GM19328 (cell line): ENCODE data around the gene GCSAML.
"Not testable (repeated sequence)": the region's sequence is repeated elsewhere in the genome, so short reads cannot be mapped to it uniquely, and the experiment has no call there.

Experiments
- ATAC-seq: cut with Tn5 transposase; IDR thresholded peaks from one replicate; pipeline ENCODE4 v1.9.1; 2021; ENCODE audit warnings: mild to moderate bottlenecking, moderate library complexity; ENCODE audit not compliant: unreplicated experiment

GCSAML gene

DNA sequence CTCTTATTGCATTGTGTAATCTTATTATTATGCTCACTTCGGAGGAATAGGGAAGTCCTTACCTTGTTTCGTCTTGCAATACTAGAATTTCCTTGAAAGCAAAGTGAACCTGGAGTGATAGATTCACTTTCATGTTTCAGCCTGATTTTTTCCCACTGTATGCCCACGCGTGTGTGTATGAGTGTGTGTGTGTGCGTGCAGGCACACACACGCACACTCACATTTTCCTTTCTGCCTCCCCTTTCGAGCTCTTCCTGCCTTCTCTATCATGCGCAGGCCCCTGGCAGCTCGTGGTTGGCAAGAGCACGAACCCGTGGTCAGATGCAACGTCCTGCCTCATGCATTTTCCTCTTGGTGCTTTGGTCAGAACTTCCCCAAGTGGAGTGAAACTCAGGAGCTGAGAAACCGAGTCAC lies at the start of gene GCSAML:
GCSAML (plus strand) TSS at position 366 of the 414 bp plus-strand sequence. CDS start 58 bp downstream, outside the sequence.
- no peak for ATAC-seq

DNA sequence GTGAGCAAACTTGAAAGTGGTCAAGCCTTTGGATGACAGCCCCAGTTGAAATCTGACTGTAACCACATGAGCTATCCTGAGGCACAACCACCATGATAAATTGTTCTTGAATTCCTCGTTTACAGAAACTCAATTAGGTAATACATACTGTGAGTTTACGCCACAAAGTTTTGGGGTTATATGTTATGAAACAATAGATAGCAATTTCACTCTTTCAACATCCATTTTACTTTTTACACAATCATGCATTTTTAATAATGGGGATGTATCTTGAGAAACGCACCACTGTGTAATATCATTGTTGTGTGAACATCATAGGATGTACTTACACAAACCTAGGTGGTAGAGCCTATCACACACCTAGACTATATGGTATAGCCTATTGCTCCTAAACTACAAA lies 48.1 kb upstream of the GCSAML start:
- ATAC-seq, result no peak

DNA sequence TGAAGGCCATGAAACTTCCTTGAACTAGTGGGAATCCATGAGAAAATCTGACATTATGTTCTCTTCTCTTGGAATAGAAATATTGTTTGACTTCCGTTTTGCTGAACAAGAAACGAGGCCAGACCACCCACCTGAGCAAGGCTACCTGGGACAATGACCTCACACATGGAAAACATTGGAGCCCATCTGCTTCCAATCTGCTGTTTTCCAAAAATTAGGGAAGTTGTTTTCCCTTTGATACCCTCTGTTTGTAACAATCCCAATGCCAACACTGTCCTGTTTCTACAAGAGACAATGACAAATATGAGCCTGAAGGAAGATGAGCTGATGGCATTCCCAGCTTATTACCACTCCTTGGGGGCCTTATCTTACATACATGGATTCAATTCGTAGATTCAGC lies 42.1 kb upstream of the GCSAML start:
- no peak for ATAC-seq

DNA sequence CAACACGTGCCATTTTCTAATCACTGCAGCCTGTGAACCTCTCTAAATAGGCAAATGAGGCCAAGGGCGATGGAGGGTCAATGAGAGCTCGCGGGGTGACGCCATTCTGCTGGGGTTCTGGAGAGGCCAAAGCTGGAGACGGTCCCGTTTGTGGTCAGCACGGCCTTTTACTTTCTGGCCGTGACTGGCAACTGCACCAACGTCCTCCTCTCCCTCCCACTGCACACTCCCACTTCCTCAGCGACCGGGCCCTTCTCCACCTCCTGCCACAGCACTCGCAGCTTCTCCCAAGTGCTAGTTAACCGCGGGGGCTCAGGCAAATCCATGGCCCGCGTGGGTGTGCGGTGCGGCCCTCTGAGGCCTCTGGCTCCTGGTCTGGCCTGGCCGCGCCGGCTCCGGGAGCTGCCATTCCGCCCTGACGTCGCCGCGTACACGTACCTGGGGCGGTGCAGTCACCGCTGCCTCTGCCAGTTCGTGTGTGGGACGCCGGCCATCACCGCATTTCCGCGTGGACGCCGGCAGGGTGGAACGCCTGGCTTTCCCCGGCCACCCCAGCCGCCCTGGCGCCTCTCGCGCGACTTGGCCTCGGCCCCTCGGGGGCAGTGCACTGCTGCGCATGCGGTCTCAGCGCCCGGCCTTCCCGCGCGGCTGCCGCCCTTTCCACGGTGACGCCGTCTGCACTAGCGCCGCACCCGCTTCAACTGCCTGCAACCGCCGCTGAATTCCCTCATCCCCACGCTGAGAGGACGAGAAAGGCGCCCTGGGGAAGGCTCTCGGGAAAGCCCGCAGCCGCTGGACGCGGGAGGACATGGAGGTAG lies 30.9 kb upstream of the GCSAML start:
- no peak for ATAC-seq

DNA sequence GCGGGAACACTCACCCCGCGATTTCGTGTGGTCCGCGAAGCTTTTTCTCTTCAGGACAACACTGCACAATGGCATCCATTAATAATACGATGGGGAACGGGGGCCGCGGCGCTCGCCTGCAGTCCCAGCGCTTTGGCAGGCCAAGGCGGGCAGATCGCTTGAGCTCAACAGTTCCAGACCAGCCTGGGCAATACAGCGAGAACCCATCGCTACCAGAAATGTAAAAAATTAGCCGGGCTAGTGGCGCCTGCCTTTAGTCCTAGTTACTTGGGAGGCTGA lies 30.4 kb upstream of the GCSAML start:
- no peak for ATAC-seq

DNA sequence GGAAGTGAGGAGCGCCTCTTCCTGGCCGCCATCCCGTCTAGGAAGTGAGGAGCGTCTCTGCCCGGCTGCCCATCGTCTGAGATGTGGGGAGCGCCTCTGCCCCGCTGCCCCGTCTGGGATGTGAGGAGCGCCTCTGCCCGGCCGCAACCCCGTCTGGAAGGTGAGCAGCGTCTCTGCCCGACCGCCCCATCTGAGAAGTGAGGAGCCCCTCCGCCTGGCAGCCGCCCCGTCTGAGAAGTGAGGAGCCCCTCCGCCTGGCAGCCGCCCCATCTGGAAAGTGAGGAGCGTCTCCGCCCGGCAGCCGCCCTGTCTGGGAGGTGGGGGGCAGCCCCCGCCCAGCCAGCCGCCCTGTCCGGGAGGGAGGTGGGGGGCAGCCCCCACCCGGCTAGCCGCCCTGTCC lies 27.0 kb upstream of the GCSAML start:
- ATAC-seq, result not testable (repeated sequence)

DNA sequence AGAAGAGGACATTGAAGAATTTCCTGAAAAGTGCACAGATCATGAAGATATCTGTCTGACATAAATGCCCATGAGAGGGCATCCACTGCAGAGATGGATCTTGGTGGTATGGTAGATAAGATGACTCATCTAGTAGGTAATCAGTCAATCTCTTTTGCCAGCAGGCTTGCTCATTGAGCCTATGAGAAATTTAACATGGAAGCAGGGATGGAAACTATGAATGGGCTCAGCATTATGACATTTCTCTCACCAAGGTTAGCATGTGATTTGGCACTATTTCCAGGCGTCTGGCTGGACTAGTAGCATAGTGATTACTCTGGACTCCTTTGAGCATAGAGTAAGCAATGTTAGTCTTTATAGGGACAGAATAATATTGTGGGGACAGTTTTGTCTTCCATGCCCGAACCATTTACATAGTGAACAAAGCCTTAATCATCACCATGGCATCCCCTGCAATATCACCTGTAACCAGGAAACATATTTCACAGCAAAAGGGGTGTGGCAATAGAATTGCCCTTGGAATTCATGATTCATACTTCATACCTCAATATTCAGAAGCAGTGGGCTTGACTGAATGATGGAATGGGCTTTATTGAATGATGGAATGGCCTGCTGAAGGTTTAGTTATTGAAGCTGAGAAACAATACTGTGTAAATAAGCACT lies 20.0 kb upstream of the GCSAML start:
- ATAC-seq, result no peak

DNA sequence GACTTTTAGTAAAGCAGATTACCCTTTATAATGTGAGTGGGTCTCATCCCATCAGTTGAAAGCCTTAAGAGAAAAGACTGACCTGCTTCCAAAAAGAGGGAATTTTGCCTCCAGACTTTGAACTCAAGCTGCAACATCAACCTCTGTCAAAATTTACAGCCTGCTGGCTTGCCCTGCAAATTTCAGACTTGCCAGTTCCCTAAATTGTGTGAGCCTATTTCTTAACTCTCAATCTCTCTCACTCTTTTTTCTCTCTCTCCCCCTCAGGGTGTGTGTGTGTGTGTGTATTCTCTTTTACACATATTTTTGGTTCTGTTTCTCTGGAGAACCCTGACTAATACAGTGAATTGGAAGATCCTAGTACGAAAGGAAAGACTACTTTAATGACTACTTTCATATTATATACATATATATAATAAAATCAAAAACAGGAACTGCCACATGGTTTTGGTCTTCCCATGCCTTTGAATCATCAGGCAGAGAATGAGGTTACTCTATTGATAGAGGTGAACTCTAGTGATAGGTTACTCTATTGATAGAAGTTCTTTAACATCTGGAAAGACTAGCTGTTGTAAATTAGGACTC lies 19.1 kb upstream of the GCSAML start:
- no peak for ATAC-seq

DNA sequence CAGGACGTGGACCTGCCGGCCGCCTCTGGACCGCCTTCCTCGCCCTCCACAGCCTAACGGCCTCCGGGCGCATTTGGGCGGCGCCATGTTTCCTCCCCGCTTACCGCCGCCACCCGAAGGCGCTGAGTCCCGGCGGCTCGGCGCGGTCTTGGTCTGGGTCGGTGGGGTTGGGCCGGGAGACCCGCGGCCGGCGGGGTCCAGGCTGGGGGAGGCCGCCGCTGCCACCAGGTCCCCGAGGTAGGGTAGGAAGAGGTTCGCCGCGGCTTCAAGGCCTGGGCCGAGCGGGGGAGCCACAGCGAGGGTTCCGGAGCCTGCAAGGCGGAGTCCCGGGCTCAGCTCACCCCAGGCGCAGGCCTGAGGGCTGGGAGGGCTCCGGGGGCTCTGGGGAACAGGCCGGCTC lies 18.1 kb upstream of the GCSAML start:
- ATAC-seq, result no peak

DNA sequence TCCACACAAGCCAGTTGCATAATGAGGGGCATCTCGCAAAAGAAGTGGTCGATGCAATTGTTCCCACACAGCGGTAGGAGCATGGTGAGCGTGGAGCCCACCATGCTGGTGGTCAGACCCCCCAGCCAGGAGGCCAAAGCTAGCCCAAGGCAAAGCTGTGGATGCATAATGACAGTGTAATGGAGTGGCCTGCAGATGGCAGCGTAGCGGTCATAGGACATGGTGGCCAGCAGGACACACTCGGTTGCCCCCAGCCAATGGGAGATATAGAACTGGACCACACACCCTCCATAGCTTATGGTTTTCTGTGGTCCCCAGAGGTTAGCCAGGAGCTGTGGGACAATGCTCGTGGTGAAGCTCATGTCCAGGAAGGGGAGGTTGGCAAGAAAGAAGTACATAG lies 17.0 kb upstream of the GCSAML start:
- ATAC-seq, result no peak

DNA sequence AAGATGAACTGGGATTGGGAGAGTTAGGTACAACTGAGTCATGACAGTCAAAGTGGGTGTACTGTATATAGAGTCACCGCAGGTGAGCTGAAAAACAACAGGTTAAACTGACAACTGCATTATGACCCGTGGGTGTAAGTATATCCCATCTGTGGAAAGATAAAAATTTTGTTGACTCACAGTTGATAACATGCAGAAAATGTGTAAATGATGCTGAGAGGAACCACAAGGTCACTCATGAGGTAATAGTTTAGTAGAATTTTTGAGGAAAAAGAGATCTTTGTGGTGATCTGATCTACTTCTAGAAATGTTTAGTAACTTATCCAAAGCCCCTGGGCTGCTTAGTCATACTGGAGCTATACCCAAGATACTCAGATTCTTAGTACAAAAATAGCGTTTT lies 13.5 kb upstream of the GCSAML start:
- ATAC-seq, result no peak

DNA sequence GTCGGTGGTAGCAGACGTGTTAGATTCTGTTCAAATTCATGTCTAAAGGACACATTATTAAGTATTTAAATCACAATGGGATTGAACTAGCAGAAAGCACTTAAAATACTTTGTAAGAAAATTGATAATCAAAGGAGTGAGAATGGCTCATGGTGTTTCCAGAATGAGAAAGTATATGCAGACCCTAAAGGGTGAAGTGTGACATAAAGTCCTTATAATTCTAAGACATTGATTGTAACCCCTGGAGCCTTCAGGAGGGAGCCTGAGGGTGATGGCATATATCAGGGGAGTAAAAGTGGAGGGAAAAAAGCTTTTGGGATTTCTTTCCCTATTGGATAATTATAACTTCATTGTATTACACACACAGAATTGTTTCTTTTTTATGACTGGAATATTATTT lies 12.6 kb upstream of the GCSAML start, which contains the start of gene OR2C3:
OR2C3 (minus strand) TSS at position 101 of the 400 bp plus-strand sequence. CDS start 3,929 bp downstream, outside the sequence.
- no peak for ATAC-seq

DNA sequence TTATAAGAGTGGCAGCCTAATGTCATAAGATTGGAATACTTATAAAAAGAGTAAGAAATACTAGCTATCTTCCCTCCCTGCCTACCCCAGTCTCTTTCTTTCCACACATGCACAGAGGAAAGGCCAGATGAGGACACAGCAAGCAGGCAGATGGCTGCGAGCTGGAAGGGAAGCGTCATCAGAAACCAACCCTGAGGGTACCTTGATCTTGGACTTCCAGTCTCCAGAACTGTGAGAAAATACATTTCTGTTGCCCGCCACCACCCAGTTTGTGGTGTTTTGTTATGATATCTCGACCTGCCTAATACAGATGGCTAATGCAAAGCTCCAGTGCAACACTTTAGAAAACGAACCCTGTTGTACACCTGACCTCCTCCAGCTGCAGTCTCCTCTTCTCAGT lies 10.4 kb upstream of the GCSAML start:
- ATAC-seq, result no peak

DNA sequence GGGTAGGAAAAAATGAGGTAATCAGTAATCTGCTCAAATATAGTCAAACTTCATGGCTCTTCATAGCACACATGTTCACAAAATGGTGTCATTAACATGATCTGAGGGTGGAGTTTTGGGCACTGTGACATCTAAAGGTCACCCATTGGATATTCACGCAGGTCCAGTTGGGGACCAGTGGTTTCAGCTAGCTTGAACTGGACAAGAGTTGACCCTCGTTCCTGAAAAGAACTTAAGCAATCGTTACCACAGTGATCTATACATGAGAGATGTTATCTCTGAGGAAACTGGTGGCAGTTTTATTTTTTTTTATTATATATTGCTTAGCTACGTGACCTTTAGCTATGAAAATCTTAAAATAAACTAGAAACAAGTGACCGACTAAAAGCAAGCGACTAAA lies 9.7 kb upstream of the GCSAML start:
- no peak for ATAC-seq

DNA sequence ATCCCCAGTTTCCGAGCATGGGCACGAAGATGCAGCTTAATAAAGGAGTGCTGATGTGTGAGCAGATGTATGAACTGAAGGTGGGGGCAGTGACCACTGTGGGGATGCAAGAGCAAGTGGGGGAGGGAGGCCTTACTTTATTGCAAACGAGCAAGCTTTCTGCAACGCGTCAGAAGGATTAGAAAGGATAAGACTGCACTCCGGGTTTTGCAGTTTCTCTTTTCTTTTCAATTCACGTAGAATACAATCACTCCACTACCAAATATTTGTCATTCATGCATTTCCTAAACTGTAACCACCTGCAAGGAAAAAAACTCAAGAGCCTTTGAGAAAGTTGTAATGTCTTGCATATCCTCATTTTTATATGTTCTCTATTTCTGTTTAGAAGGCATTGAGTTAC lies 8.4 kb upstream of the GCSAML start:
- ATAC-seq, result no peak

DNA sequence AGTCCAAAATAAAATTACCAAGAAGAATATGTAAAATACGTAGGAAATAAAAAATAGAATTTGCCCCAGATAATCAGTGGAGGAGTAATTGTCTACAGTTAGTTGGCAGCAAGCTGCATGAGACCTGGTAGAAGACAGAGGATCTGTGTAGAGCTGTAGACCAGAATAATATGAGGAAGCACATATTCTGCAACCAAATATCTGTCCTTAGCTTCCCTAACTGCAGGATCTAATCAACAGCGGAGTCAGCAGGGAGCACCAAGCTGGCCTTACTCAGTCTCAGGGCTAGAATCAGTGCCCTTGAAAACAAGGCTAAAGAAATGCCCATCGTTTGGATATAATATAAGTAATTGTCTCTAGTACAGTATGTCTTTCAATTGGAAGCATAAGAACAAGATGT lies 6.1 kb upstream of the GCSAML start:
- ATAC-seq, result no peak

DNA sequence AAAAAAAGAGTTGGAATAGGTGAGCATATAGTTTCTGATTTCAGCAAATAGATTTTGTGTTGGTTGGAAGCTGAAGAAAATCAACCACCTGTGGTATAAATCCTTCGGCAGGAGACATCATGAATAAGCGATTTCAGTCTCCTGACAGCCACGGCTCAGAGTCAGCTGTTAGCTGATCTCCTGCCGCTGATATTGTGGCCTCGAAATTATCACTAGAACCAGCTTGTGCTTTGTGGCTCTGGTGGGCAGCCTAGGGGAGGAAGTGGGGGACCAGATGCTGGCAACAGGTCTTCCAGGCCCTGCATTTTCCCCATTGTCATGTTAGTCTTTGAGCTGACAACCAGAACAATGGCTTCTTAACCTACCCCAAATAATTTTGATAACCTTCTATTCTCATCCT lies 842 bp upstream of the GCSAML start:
- no peak for ATAC-seq

DNA sequence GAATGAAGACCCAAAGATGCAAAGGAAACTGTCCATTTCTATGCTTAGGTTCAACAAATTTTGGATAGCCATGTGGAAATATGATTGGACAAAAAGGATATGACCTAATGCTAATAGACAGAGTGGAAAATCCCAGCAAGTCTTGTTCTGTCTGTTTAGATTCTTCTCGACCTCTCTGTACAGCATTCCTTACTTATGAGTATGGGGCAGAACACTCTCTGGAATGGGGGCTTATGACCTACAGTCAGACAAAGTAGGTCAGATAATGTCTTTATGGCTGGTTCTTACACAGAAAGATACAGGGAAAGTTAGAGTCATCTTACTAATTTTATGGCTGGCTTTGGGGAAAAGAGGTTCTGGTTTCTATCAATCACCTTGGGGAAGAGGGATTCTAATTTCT lies 2.8 kb downstream of the GCSAML start:
- no peak for ATAC-seq

DNA sequence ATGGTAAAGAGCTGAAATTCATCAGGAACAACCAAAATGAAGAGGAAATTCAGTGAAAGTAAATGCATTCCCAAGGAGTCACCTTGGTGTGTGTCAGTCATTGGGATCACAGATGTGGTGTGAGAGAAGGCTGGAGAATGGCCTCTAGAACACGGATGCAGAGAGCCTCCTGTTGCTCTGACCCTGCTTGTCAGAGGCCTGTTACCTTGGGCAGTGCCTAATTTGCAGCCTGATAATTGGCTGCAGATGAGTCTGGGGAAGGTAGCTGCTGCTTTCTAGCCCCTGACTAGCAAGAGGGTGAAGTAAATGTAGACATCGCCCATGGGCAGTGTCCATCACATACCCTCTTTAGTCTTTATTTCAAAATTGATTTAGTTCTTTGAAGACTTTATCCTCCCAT lies 3.3 kb downstream of the GCSAML start:
- no peak for ATAC-seq

DNA sequence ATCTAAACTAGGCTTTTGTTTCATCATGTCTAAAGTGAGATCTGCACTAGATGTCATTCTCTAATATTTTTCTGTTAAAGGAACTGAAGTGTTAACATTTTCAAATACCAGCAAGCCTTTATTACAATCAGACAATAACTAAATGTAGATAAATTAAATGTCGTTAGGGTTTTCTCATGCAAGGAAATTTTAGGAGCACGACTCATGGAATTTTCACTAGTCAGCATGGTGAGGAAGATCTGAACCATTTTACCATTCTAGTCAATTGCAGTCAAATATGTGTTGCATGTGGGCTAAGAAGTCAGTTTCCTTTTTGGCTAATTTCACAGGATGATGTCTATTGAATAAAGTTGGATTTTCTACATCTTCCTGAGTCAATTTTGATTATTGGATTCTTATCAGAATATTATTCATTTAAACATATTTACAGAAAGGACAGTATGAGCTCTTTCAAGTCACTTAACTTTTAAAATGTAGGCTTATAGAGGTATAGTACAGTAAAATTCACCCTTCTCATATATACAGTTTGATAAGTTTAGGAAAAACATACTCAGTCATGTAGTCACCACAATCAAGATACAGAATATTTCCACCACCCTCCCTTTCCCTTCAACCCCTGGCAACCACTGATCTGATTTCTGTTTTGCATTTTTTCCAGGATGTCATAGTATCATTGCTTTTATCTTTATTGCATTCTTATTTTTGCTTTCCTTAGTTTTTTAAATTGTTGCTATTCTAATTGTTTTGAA lies 9.2 kb downstream of the GCSAML start:
- no peak for ATAC-seq

DNA sequence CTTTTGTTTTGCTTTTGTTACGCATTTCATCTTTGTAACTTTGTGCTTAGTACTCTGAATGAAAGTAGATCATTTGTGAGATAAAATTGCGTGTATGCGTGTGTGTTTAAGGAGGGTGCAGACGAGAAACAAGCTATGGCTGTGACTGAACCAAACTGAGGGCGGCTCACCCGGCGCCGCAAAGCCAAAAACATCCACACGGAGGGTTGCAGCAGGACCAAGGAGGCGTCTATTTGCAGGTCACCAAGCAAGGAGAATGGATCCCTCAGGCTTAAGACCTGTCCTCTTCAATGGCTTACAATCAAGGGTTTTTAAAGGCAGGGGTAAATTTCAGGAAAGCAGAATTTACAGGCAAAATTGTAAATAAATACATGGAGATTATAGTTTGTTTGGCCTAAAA lies 12.8 kb downstream of the GCSAML start:
- no peak for ATAC-seq

DNA sequence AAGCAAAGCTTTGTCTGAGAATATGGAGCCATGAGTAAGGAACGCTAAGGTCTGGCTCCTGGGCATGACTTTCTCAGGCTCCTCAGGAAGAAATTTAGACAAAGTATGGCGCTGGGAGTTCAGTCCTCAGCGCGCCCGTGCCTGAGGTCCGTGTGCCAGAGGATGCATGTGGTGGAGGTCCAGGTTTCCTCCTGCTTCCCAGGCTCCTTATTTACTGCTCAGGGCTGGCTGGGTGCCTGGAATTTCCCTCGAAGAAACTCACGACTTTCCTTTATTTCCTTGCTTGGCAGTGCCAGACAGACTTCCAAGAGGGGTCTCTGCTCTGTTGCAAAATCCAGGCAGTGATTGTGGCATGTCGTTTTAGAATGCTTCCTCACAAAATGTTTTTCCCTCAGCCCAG lies 13.3 kb downstream of the GCSAML start:
- ATAC-seq, result no peak
